ENCODE measurements around the gene CYTH1.

Gene CYTH1

GRCh38 chr17:78734793-78735641 lies 47.1 kb downstream of the CYTH1 start:
- DNase-seq (ENCODE audit: low read depth) = no peak

GRCh38 chr17:78732354-78732753 lies 49.7 kb downstream of the CYTH1 start:
- DNase-seq (ENCODE audit: low read depth) = no peak

GRCh38 chr17:78731904-78732303 lies 50.2 kb downstream of the CYTH1 start:
- no peak for DNase-seq (ENCODE audit: low read depth)

- no peak for DNase-seq (ENCODE audit: low read depth)
Measured at GRCh38 chr17:78729641-78730040, 52.4 kb downstream of the CYTH1 start.

GRCh38 chr17:78728495-78728894 lies 53.6 kb downstream of the CYTH1 start:
- no peak for DNase-seq (ENCODE audit: low read depth)

- DNase-seq (ENCODE audit: low read depth) = no peak
Measured at GRCh38 chr17:78727476-78728229, 54.4 kb downstream of the CYTH1 start.

GRCh38 chr17:78727057-78727456 lies 55.0 kb downstream of the CYTH1 start:
- no peak for DNase-seq (ENCODE audit: low read depth)

GRCh38 chr17:78726513-78726912 lies 55.6 kb downstream of the CYTH1 start:
- DNase-seq (ENCODE audit: low read depth) = no peak

- DNase-seq (ENCODE audit: low read depth) = no peak
Measured at GRCh38 chr17:78725448-78726021, 56.5 kb downstream of the CYTH1 start.

- DNase-seq (ENCODE audit: low read depth) = no peak
Measured at GRCh38 chr17:78724999-78725398, 57.1 kb downstream of the CYTH1 start.

- DNase-seq (ENCODE audit: low read depth) = no peak
Measured at GRCh38 chr17:78724544-78724943, 57.5 kb downstream of the CYTH1 start.

GRCh38 chr17:78723957-78724356 lies 58.1 kb downstream of the CYTH1 start:
- DNase-seq (ENCODE audit: low read depth) = no peak

GRCh38 chr17:78723001-78723796 lies 58.9 kb downstream of the CYTH1 start:
- DNase-seq (ENCODE audit: low read depth) = no peak

GRCh38 chr17:78722246-78722761 lies 59.8 kb downstream of the CYTH1 start:
- DNase-seq (ENCODE audit: low read depth) = no peak

GRCh38 chr17:78719630-78720298 lies 62.3 kb downstream of the CYTH1 start:
- no peak for DNase-seq (ENCODE audit: low read depth)

GRCh38 chr17:78718575-78719208 lies 63.4 kb downstream of the CYTH1 start:
- no peak for DNase-seq (ENCODE audit: low read depth)

GRCh38 chr17:78717431-78717980 lies 64.6 kb downstream of the CYTH1 start:
- peak; percentile 53 for DNase-seq (ENCODE audit: low read depth)

- peak; percentile 57 for DNase-seq (ENCODE audit: low read depth)
Measured at GRCh38 chr17:78716814-78717393, 65.2 kb downstream of the CYTH1 start.

GRCh38 chr17:78716292-78716691 lies 65.8 kb downstream of the CYTH1 start:
- DNase-seq (ENCODE audit: low read depth) = no peak

GRCh38 chr17:78715876-78716275 lies 66.2 kb downstream of the CYTH1 start:
- DNase-seq (ENCODE audit: low read depth) = no peak

Measured in fibroblast of gingiva (primary cell).